H1 (cell line): Measurements from ENCODE around the gene ITGB7. TPM values are rescaled to one million over a fixed set of nuclear protein-coding genes. Genes with fewer than 3 reads are reported as not detected.
A peak's percentile ranks its signal among the peaks of the same experiment; 100 is the strongest.

ENCODE experiments used
- CTCF ChIA-PET: fragments of 300-600 bp; sonication (Branson Sonifier 250); formaldehyde crosslinking; loops from one replicate; lab custom pipeline; 2021; ENCODE audit not compliant: partially characterized antibody; lab: Charles Lee
- POLR2A ChIA-PET: fragments of 300-600 bp; sonication (Branson Sonifier 250); formaldehyde crosslinking; loops from one replicate; lab custom pipeline; 2021; ENCODE audit warnings: inconsistent platforms; ENCODE audit not compliant: partially characterized antibody; lab: Charles Lee
- DNase-seq, 2 experiments: peaks; one replicate each; pipeline versions ENCODE4 v3.0.0 to v3.0.0-alpha.2; 2010 to 2022; ENCODE audit warnings: low spot score in 2 of 2, low read depth in 1 of 2, mixed read lengths in 1 of 2
- FAIRE-seq: peaks from 2 replicates; lab custom pipeline; 2011; peaks lifted over from hg19 to GRCh38; lab: Jason Lieb, UNC
- H2AFZ ChIP-seq: 2 replicates; pipeline ENCODE4 v1.8.1; 2012; ENCODE audit warnings: low read length, inconsistent platforms
- H2AK5ac ChIP-seq: 2 replicates; pipeline ENCODE4 v1.6.1; 2013; ENCODE audit warnings: low read depth, low read length
- H2BK120ac ChIP-seq: replicated peaks from 2 replicates; pipeline ENCODE3; 2013; ENCODE audit warnings: low read depth, low read length, inconsistent platforms
- H2BK12ac ChIP-seq: 2 replicates; pipeline ENCODE4 v1.6.1; 2013; ENCODE audit warnings: low read depth, low read length
- H2BK15ac ChIP-seq: 2 replicates; pipeline ENCODE4 v1.6.1; 2013; ENCODE audit warnings: low read length
- H2BK20ac ChIP-seq: 2 replicates; pipeline ENCODE4 v1.6.1; 2013; ENCODE audit warnings: low read length
- H2BK5ac ChIP-seq: 2 replicates; pipeline ENCODE4 v1.6.1; 2013; ENCODE audit warnings: low read depth, low read length
- H3K14ac ChIP-seq: 2 replicates; pipeline ENCODE4 v1.6.1; 2013; ENCODE audit warnings: inconsistent platforms; ENCODE audit not compliant: insufficient read length
- H3K18ac ChIP-seq: 2 replicates; pipeline ENCODE4 v1.6.1; 2013; ENCODE audit warnings: low read length; ENCODE audit errors: extremely low read depth
- H3K23ac ChIP-seq: 2 replicates; pipeline ENCODE4 v1.6.1; 2013; ENCODE audit warnings: inconsistent platforms; ENCODE audit not compliant: insufficient read length
- H3K23me2 ChIP-seq: 2 replicates; pipeline ENCODE4 v1.6.1; 2013; ENCODE audit warnings: low read depth, low read length
- H3K27ac ChIP-seq: 2 replicates; pipeline ENCODE4 v1.6.1; 2011; ENCODE audit warnings: low read depth, low read length, inconsistent platforms
- H3K27me3 ChIP-seq, 4 experiments: replicated peaks in 1 of 4; 1 replicate in 1 of 4; 2 replicates in 3 of 4; pipeline versions ENCODE4 v1.6.1 to v1.8.1; 2011 to 2013; ENCODE audit warnings: low read length in 3 of 4, mild to moderate bottlenecking in 3 of 4, inconsistent platforms in 2 of 4, mixed read lengths in 2 of 4, moderate library complexity in 1 of 4; ENCODE audit not compliant: control insufficient read depth in 3 of 4, insufficient read depth in 3 of 4; ENCODE audit errors: extremely low read depth in 1 of 4
- H3K36me3 ChIP-seq, 4 experiments: 2 replicates each; pipeline versions ENCODE4 v1.6.1 to v1.8.1; 2011 to 2013; ENCODE audit warnings: mild to moderate bottlenecking in 4 of 4, low read length in 3 of 4, moderate library complexity in 2 of 4, control low read depth in 1 of 4, inconsistent platforms in 1 of 4; ENCODE audit not compliant: insufficient read depth in 4 of 4, control insufficient read depth in 2 of 4
- H3K4ac ChIP-seq: replicated peaks from 2 replicates; pipeline ENCODE3; 2013; ENCODE audit warnings: low read length, low read depth, mixed read lengths, inconsistent platforms; ENCODE audit not compliant: insufficient read length
- H3K4me1 ChIP-seq, 4 experiments: replicated peaks in 1 of 4; 1 replicate in 1 of 4; 2 replicates in 3 of 4; pipeline versions ENCODE4 v1.6.1 to v1.8.1; 2011 to 2013; ENCODE audit warnings: low read length in 3 of 4, inconsistent platforms in 2 of 4, mixed read lengths in 1 of 4; ENCODE audit not compliant: insufficient read depth in 4 of 4, control insufficient read depth in 3 of 4
- H3K4me2 ChIP-seq, 2 experiments: 2 replicates each; pipeline versions ENCODE4 v1.6.1 to v1.8.1; 2011 to 2013; ENCODE audit warnings: low read depth in 2 of 2, low read length in 2 of 2, control low read depth in 1 of 2, inconsistent platforms in 1 of 2, mild to moderate bottlenecking in 1 of 2; ENCODE audit not compliant: insufficient read depth in 1 of 2
- H3K4me3 ChIP-seq, 4 experiments: fragments of 200-600, 300-600 bp in 1 of 4; sonication (generic), shearing (Covaris generic), sonication (Bioruptor Twin) in 1 of 4; 2 replicates each; pipeline versions ENCODE4 v1.5.1 to v1.8.1; 2011 to 2016; ENCODE audit warnings: low read length in 4 of 4, low read depth in 3 of 4, control low read depth in 2 of 4, inconsistent platforms in 2 of 4, mild to moderate bottlenecking in 2 of 4, mixed read lengths in 1 of 4, moderate library complexity in 1 of 4; ENCODE audit not compliant: insufficient read depth in 2 of 4; ENCODE audit errors: extremely low read depth in 1 of 4
- H3K56ac ChIP-seq: replicated peaks from 2 replicates; pipeline ENCODE3; 2013; ENCODE audit warnings: low read depth, mild to moderate bottlenecking, mixed read lengths, low read length, inconsistent platforms; ENCODE audit not compliant: insufficient read length
- H3K79me1 ChIP-seq: 2 replicates; pipeline ENCODE4 v1.6.1; 2013; ENCODE audit warnings: low read depth, low read length, control low read depth
- H3K79me2 ChIP-seq, 2 experiments: 2 replicates each; pipeline versions ENCODE4 v1.6.1 to v1.8.1; 2012 to 2013; ENCODE audit warnings: low read length in 2 of 2, mild to moderate bottlenecking in 2 of 2, inconsistent platforms in 1 of 2; ENCODE audit not compliant: insufficient read depth in 2 of 2, control insufficient read depth in 1 of 2
- H3K9ac ChIP-seq, 4 experiments: replicated peaks in 1 of 4; 1 replicate in 1 of 4; 2 replicates in 3 of 4; pipeline versions ENCODE4 v1.6.1 to v1.8.1; 2011 to 2013; ENCODE audit warnings: low read depth in 3 of 4, low read length in 3 of 4, control low read depth in 2 of 4, mild to moderate bottlenecking in 2 of 4, moderate library complexity in 2 of 4, inconsistent platforms in 1 of 4; ENCODE audit errors: extremely low read depth in 1 of 4
- H3K9me3 ChIP-seq, 2 experiments: 2 replicates each; pipeline versions ENCODE4 v1.6.1 to v1.8.1; 2012 to 2013; ENCODE audit warnings: mild to moderate bottlenecking in 2 of 2, moderate library complexity in 2 of 2, control low read depth in 1 of 2, inconsistent platforms in 1 of 2, low read depth in 1 of 2, low read length in 1 of 2, mixed read lengths in 1 of 2; ENCODE audit not compliant: insufficient read depth in 2 of 2
- H4K20me1 ChIP-seq, 2 experiments: replicated peaks in 1 of 2; 2 replicates each; pipeline versions ENCODE3 to v1.8.1; 2011 to 2013; ENCODE audit warnings: inconsistent platforms in 2 of 2, low read length in 2 of 2, mild to moderate bottlenecking in 1 of 2; ENCODE audit not compliant: insufficient read depth in 2 of 2, control insufficient read depth in 1 of 2
- H4K5ac ChIP-seq: 2 replicates; pipeline ENCODE4 v1.6.1; 2013; ENCODE audit warnings: low read length, low read depth, mixed read lengths, inconsistent platforms; ENCODE audit not compliant: insufficient read length
- H4K8ac ChIP-seq: 2 replicates; pipeline ENCODE4 v1.8.0; 2013; ENCODE audit warnings: mild to moderate bottlenecking, moderate library complexity, low read length, inconsistent platforms; ENCODE audit not compliant: insufficient read depth; ENCODE audit errors: extremely low read depth
- H4K91ac ChIP-seq: replicated peaks from 2 replicates; pipeline ENCODE3; 2013; ENCODE audit warnings: low read length, mixed read lengths, inconsistent platforms; ENCODE audit not compliant: insufficient read length
- ASH2L ChIP-seq: fragments of 200-600, 300-600 bp; sonication (generic); IDR thresholded peaks from one replicate; pipeline ENCODE4 v1.7.1; 2017; ENCODE audit warnings: low read length
- BACH1 ChIP-seq: IDR thresholded peaks from 2 replicates; pipeline ENCODE4 v1.6.1; 2012; ENCODE audit warnings: low read length, improper control_type of control experiment
- EZH2 ChIP-seq: fragments of 200-600 bp; sonication (generic); IDR thresholded peaks from 2 replicates; pipeline ENCODE4 v1.7.1; 2012; ENCODE audit warnings: low read depth, mild to moderate bottlenecking, moderate library complexity, low read length, inconsistent platforms; ENCODE audit not compliant: severe bottlenecking
- HDAC2 ChIP-seq, 2 experiments: fragments of 300-600 bp in 1 of 2; sonication (generic) in 1 of 2; IDR thresholded peaks; 2 replicates each; pipeline ENCODE4 v1.6.1; 2011 to 2012; ENCODE audit warnings: low read depth in 2 of 2, low read length in 2 of 2, mild to moderate bottlenecking in 2 of 2, moderate library complexity in 2 of 2, borderline replicate concordance in 1 of 2, inconsistent platforms in 1 of 2
- MAFK ChIP-seq: IDR thresholded peaks from 2 replicates; pipeline ENCODE4 v1.6.1; 2012; ENCODE audit warnings: low read depth, mild to moderate bottlenecking, improper control_type of control experiment, low read length
- PHF8 ChIP-seq: fragments of 200-600 bp; sonication (generic); conservative IDR thresholded peaks from 2 replicates; pipeline ENCODE4 v1.7.1; 2012; ENCODE audit warnings: low read depth, mild to moderate bottlenecking, inconsistent platforms, low read length, moderate library complexity
- RNF2 ChIP-seq: fragments of 200-900, 300-1000 bp; sonication (generic); IDR thresholded peaks from 2 replicates; pipeline ENCODE4 v1.7.1; 2016; ENCODE audit warnings: borderline replicate concordance, low read depth, mild to moderate bottlenecking, antibody characterized with exemption, low read length; ENCODE audit not compliant: poor library complexity, severe bottlenecking; ENCODE audit errors: missing control alignments
- SRF ChIP-seq: IDR thresholded peaks from 2 replicates; pipeline ENCODE4 v1.6.1; 2011; ENCODE audit warnings: mild to moderate bottlenecking, low read depth, low read length, moderate library complexity
- WGBS, 2 experiments: shearing (Covaris generic) in 1 of 2; methylation state at CpG; one replicate each; pipeline versions ENCODE4 v1.1.6 to v1.1.7; 2013 to 2015; ENCODE audit warnings: low lambda C conversion rate in 2 of 2, mixed read lengths in 2 of 2, inconsistent platforms in 1 of 2, low coverage in 1 of 2, missing lambda C conversion rate in 1 of 2; ENCODE audit not compliant: insufficient replicate concordance in 2 of 2, insufficient coverage in 1 of 2, insufficient read length in 1 of 2; ENCODE audit errors: extremely low coverage in 1 of 2, missing lambda C conversion rate in 1 of 2; 5-methylcytosine and 5-hydroxymethylcytosine counted together
- polyA plus RNA-seq, 7 experiments: library from polyadenylated mRNA; depleted of rRNA in 3 of 7; stranded (reverse) in 5 of 7; unstranded in 2 of 7; fragments of >200 nt in 5 of 7; fragments of 200-250 nt in 2 of 7; gene quantifications; 1 replicate in 5 of 7; 2 replicates in 1 of 7; 4 replicates in 1 of 7; pipeline versions ENCODE4 v1.2.1 to v1.2.3, GENCODE V29; 2011 to 2013; ENCODE audit warnings: missing spikeins in 2 of 7, mixed read lengths in 2 of 7
- total RNA-seq: library from RNA; stranded (reverse); fragmentation: NEBNext Ultra II Directional; extraction: Animal tissue kit (Norgen Biotek cat#: 25700); gene quantifications from 2 replicates; pipeline ENCODE4 v1.2.1, GENCODE V29; 2021
- TF ChIP-seq, protein P1 (sequence below): IDR thresholded peaks from 2 replicates; pipeline ENCODE4 v1.6.1; 2012; ENCODE audit warnings: low read length, inconsistent platforms

ITGB7 gene
- total and polyA plus RNA-seq, 2 of the 8 experiments (the other 6 are each of a cell fraction or from before 2014, with no cell fraction given): 0.35 to 0.54 TPM

DNA sequence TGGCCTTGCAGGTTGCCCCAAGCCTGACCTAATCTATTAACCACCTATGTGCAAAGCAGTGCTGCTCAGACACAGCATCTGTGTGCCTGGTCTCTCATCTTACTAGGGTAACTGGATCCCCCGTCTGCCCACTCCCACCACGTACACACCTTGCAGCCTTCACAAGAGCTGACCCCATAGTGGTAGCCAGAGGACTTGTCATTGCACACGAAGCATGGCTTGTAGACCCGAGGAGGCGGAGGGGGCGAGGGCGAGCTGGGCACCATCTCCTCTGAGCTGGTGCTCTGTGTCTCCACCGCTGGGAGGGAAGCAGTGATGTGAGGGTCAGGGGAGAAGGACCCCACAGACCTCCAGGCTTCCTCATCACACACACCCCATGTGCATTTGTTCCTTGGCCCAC lies 8.4 kb upstream of the ITGB7 start:
- POLR2A ChIA-PET: interaction anchor here (0.7 to 13.6 kb wide), 15 partner anchors 14 to 285 kb away, joined by 3 to 151 read pairs (median 5); partner anchors contain the start of genes ESPL1, MYG1, PFDN5 and RARG
- TF ChIP-seq BACH1 (no peak), MAFK (no peak), RNF2 (no peak), PHF8 (no peak), ASH2L (no peak), EZH2 (no peak), SRF (no peak), HDAC2 (IDR thresholded peaks at IDR 0.05; ENCODE audit: borderline replicate concordance in 1 of 2, low read depth in 2 of 2, low read length in 2 of 2) (no peak)
- TF ChIP-seq, protein P1, sequence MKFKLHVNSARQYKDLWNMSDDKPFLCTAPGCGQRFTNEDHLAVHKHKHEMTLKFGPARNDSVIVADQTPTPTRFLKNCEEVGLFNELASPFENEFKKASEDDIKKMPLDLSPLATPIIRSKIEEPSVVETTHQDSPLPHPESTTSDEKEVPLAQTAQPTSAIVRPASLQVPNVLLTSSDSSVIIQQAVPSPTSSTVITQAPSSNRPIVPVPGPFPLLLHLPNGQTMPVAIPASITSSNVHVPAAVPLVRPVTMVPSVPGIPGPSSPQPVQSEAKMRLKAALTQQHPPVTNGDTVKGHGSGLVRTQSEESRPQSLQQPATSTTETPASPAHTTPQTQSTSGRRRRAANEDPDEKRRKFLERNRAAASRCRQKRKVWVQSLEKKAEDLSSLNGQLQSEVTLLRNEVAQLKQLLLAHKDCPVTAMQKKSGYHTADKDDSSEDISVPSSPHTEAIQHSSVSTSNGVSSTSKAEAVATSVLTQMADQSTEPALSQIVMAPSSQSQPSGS: no peak

More for the DNA sequence above, 8.4 kb upstream of the ITGB7 start:
- peaks cover 20 to 42% (median 30%) of the 10 kb centered on the region in 4 experiments for H3K36me3 ChIP-seq
- no peak overlapping the region for H2AFZ ChIP-seq
- no peak overlapping the region for H3K9ac ChIP-seq
- H2BK12ac ChIP-seq: peak overlapping the region; percentile 100
- peak overlapping the region; percentile 58 for H2BK120ac ChIP-seq
- peak overlapping the region; percentile 98 for H2BK5ac ChIP-seq
- 90% methylated on average over 8 of the region's 8 CpGs; no CpG with 5 or more reads in 1 of the 2 experiments for WGBS, 2 experiments
- H3K23ac ChIP-seq: no peak overlapping the region
- no peak overlapping the region; the same call in 1 of the 2 replicates for H4K8ac ChIP-seq
- CTCF ChIA-PET: interaction anchor here (0.6 to 22.3 kb wide), 13 partner anchors 9 to 206 kb away, joined by 3 to 654 read pairs (median 21); partner anchors contain the start of genes AAAS, ESPL1, MYG1 and PFDN5
- DNase-seq (no peak), FAIRE-seq (no peak)
- peak overlapping the region; percentile 95 for H2BK15ac ChIP-seq
- H3K79me2 ChIP-seq: peaks cover 16 to 36% of the 10 kb centered on the region in 2 experiments
- H4K20me1 ChIP-seq: peaks cover 2 to 7% of the 10 kb centered on the region in 2 experiments
- H3K4me2 ChIP-seq: peak overlapping the region; percentile 9 to 16; a peak in 2 of 4 replicates
- peak overlapping the region; percentile 61 for H3K4ac ChIP-seq
- peaks cover 0 to 3% (median 0%) of the 10 kb centered on the region in 4 experiments; a peak in 1 of 7 replicates for H3K27me3 ChIP-seq
- no peak overlapping the region for H3K56ac ChIP-seq
- H3K18ac ChIP-seq: peak overlapping the region; percentile 92; the same call in 1 of the 2 replicates
- no peaks in the 10 kb centered on the region for H3K9me3 ChIP-seq
- H3K27ac ChIP-seq: peak overlapping the region; percentile 9; the same call in 1 of the 2 replicates
- peaks cover 21 to 52% (median 39%) of the 10 kb centered on the region in 4 experiments for H3K4me1 ChIP-seq
- H2AK5ac ChIP-seq: peak overlapping the region; percentile 95; the same call in 1 of the 2 replicates
- H4K5ac ChIP-seq: peak overlapping the region; percentile 16
- H3K23me2 ChIP-seq: peaks cover 20% of the 10 kb centered on the region
- H3K14ac ChIP-seq: no peak overlapping the region
- no peak overlapping the region for H3K4me3 ChIP-seq
- peaks cover 17% of the 10 kb centered on the region for H3K79me1 ChIP-seq
- peak overlapping the region; percentile 91 for H4K91ac ChIP-seq
- H2BK20ac ChIP-seq: peak overlapping the region; percentile 68
